K562 (cell line): ENCODE measurements around the gene KIAA0825.

ENCODE experiments used
- ADNP ChIP-seq: fragments of 200-800 bp; sonication (Bioruptor generic); IDR thresholded peaks from 2 replicates; pipeline ENCODE4 v1.6.1; 2016; ENCODE audit warnings: missing genetic modification characterization, missing compliant biosample characterization
- CTCF ChIP-seq, 3 experiments: IDR thresholded peaks in 2 of 3; conservative IDR thresholded peaks in 1 of 3; 2 replicates each; pipeline ENCODE4 v1.5.1; 2011 to 2012; ENCODE audit warnings: low read length in 3 of 3, mild to moderate bottlenecking in 3 of 3, control low read depth in 2 of 3, improper control_type of control experiment in 1 of 3, inconsistent platforms in 1 of 3, low read depth in 1 of 3, mixed read lengths in 1 of 3, moderate library complexity in 1 of 3; ENCODE audit not compliant: insufficient read depth in 2 of 3
- FIP1L1 ChIP-seq: fragments of 200-400 bp; formaldehyde crosslinking; IDR thresholded peaks from 2 replicates; pipeline ENCODE4 v1.6.1; 2018; ENCODE audit warnings: mild to moderate bottlenecking, low read depth, low read length; ENCODE audit not compliant: poor library complexity, severe bottlenecking
- GTF2F1 ChIP-seq: IDR thresholded peaks from 2 replicates; pipeline ENCODE4 v1.6.1; 2011; ENCODE audit warnings: low read depth, low read length, improper control_type of control experiment
- HNRNPUL1 ChIP-seq: fragments of 200-400 bp; formaldehyde crosslinking; IDR thresholded peaks from 2 replicates; pipeline ENCODE4 v1.6.1; 2017; ENCODE audit warnings: low read length
- KDM5B ChIP-seq: fragments of 200-600 bp; sonication (generic); IDR thresholded peaks from 2 replicates; pipeline ENCODE4 v1.6.1; 2012; ENCODE audit warnings: low read depth, mild to moderate bottlenecking, moderate library complexity, low read length, control low read depth, inconsistent platforms; ENCODE audit not compliant: insufficient replicate concordance
- KLF16 ChIP-seq: IDR thresholded peaks from 2 replicates; pipeline ENCODE4 v1.6.1; 2016; ENCODE audit warnings: antibody characterized with exemption
- MEIS2 ChIP-seq: fragments of 450-650 bp; IDR thresholded peaks from 2 replicates; pipeline ENCODE4 v1.6.1; 2014; ENCODE audit warnings: mild to moderate bottlenecking; ENCODE audit not compliant: partially characterized antibody
- POLR2A ChIP-seq: fragments of 450-650 bp; conservative IDR thresholded peaks from 2 replicates; pipeline ENCODE4 v1.6.1; 2016
- SIN3A ChIP-seq, 2 experiments: fragments of 150-350 bp in 1 of 2; IDR thresholded peaks; 2 replicates each; pipeline ENCODE4 v1.6.1; 2011 to 2016; ENCODE audit warnings: borderline replicate concordance in 2 of 2, low read depth in 2 of 2, low read length in 2 of 2, mild to moderate bottlenecking in 2 of 2, moderate library complexity in 2 of 2; ENCODE audit not compliant: control insufficient read depth in 1 of 2
- STAT5B ChIP-seq: fragments of 250-450 bp; sonication (Bioruptor Pico); IDR thresholded peaks from 2 replicates; pipeline ENCODE4 v1.8.0; 2021; ENCODE audit warnings: mild to moderate bottlenecking, inconsistent platforms
- ZNF830 ChIP-seq: fragments of 250-450 bp; sonication (Bioruptor Pico); IDR thresholded peaks from 2 replicates; pipeline ENCODE4 v1.5.0; 2021; ENCODE audit warnings: mild to moderate bottlenecking
- TF ChIP-seq, protein P1 (sequence below), 2 experiments: fragments of 450-650 bp; IDR thresholded peaks; 2 replicates each; pipeline ENCODE4 v1.6.1; 2016

DNA sequence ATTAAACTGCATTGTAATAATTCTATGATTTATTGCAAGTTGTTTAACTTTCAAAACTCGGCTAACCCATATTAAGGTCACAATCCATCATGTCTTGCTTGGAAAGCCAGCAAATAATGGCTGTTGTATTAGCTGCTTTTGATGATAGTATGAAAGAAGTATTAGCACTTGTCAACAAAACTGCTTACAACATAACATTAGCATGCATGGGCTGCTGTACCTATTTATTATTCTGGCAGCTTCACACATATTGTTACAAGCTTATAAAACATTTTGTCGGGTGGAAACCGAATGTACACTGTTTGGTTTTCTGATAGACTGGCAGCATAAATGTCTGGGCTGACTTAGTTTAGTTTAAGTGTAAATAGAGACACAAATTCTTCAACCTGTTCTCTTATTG lies 378.3 kb downstream of the KIAA0825 start:
- TF ChIP-seq KDM5B = no peak
- TF ChIP-seq, protein P1, sequence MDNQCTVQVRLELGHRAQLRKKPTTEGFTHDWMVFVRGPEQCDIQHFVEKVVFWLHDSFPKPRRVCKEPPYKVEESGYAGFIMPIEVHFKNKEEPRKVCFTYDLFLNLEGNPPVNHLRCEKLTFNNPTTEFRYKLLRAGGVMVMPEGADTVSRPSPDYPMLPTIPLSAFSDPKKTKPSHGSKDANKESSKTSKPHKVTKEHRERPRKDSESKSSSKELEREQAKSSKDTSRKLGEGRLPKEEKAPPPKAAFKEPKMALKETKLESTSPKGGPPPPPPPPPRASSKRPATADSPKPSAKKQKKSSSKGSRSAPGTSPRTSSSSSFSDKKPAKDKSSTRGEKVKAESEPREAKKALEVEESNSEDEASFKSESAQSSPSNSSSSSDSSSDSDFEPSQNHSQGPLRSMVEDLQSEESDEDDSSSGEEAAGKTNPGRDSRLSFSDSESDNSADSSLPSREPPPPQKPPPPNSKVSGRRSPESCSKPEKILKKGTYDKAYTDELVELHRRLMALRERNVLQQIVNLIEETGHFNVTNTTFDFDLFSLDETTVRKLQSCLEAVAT (IDR thresholded peaks at IDR 0.05) = no peak
- no peak for TF ChIP-seq HNRNPUL1
- TF ChIP-seq SIN3A (IDR thresholded peaks at IDR 0.05; ENCODE audit: borderline replicate concordance in 2 of 2, control insufficient read depth in 1 of 2, low read depth in 2 of 2, low read length in 2 of 2) = no peak
- no peak for TF ChIP-seq ADNP (tag)
- TF ChIP-seq POLR2A = no peak
- TF ChIP-seq CTCF (IDR thresholded peaks at IDR 0.05 in 2 of 3, conservative IDR thresholded peaks at IDR 0.05 in 1 of 3; ENCODE audit: insufficient read depth in 2 of 3, low read depth in 1 of 3, low read length in 3 of 3) = no peak
- no peak for TF ChIP-seq STAT5B (CRISPR knock-in tag)
- no peak for TF ChIP-seq MEIS2
- TF ChIP-seq FIP1L1 = no peak
- no peak for TF ChIP-seq ZNF830 (CRISPR knock-in tag)
- TF ChIP-seq GTF2F1 = no peak
- no peak for TF ChIP-seq KLF16
